HFFc6 (cell line): Measurements from ENCODE around the gene SHLD1. TPM values are rescaled to one million over a fixed set of nuclear protein-coding genes. Genes with fewer than 3 reads are reported as not detected.
"Not testable (repeated sequence)": the region's sequence is repeated elsewhere in the genome, so short reads cannot be mapped to it uniquely, and the experiment has no call there.

ENCODE experiments used
- DNase-seq: peaks from one replicate; pipeline ENCODE4 v3.0.0-alpha.2; 2018
- H3K27ac Mint-ChIP-seq: 2 replicates; pipeline ENCODE4 v1.8.0; 2020; ENCODE audit warnings: mild to moderate bottlenecking, mixed read lengths
- H3K27me3 Mint-ChIP-seq: 2 replicates; pipeline ENCODE4 v1.8.0; 2021; ENCODE audit warnings: mild to moderate bottlenecking, moderate library complexity, mixed read lengths; ENCODE audit not compliant: insufficient read depth
- H3K36me3 Mint-ChIP-seq: 2 replicates; pipeline ENCODE4 v1.8.0; 2021; ENCODE audit warnings: low read depth, mixed read lengths
- H3K4me1 Mint-ChIP-seq: 2 replicates; pipeline ENCODE4 v1.8.0; 2020; ENCODE audit warnings: low read depth, mixed read lengths
- H3K4me3 Mint-ChIP-seq: 2 replicates; pipeline ENCODE4 v1.8.0; 2020; ENCODE audit warnings: mild to moderate bottlenecking, moderate library complexity, mixed read lengths
- H3K9me3 Mint-ChIP-seq: 2 replicates; pipeline ENCODE4 v1.8.0; 2020; ENCODE audit warnings: mild to moderate bottlenecking, mixed read lengths
- total RNA-seq, 6 experiments: library from RNA; stranded (reverse); fragmentation: NEBNext Ultra II Directional; extraction: Animal tissue kit (Norgen Biotek cat#: 25700); gene quantifications; 2 replicates in 1 of 6; 3 replicates in 5 of 6; pipeline ENCODE4 v1.2.3, GENCODE V29; 2021
- TF ChIP-seq, protein P1 (sequence below): fragments of 200-600 bp; sonication (generic); IDR thresholded peaks from 2 replicates; pipeline ENCODE4 v1.5.0; 2021; ENCODE audit warnings: antibody characterized with exemption, mild to moderate bottlenecking

Gene SHLD1
- total RNA-seq, 6 experiments from 2014 or later: 3.5 to 4.4 (median 3.8) TPM

DNA sequence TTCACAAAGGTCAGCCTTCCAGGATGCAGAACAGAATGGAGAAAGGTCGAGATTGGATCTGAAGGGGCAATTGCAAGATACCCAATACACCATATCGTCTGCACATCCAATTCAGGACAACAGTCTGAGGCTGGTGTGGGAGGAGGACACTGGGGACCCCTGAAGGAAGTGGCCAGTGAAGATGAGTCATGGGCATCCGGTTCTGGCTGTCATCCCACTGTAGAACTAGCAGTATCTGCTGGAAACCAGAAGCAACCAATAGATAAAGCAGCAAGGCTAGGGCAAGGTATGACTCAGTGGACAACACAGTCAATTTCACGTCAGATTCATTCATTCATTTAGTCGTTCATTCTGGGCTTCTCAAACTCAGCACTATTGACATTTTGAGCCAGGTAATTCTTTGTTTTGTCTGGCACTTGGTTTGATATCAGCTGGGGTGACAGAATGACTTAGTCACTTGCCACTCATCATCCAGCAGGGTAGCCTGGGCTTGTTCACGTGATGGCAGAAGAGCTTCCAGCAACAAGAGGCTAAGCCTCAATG, 30.3 kb upstream of the SHLD1 start:
- no peak for DNase-seq
- TF ChIP-seq, protein P1, sequence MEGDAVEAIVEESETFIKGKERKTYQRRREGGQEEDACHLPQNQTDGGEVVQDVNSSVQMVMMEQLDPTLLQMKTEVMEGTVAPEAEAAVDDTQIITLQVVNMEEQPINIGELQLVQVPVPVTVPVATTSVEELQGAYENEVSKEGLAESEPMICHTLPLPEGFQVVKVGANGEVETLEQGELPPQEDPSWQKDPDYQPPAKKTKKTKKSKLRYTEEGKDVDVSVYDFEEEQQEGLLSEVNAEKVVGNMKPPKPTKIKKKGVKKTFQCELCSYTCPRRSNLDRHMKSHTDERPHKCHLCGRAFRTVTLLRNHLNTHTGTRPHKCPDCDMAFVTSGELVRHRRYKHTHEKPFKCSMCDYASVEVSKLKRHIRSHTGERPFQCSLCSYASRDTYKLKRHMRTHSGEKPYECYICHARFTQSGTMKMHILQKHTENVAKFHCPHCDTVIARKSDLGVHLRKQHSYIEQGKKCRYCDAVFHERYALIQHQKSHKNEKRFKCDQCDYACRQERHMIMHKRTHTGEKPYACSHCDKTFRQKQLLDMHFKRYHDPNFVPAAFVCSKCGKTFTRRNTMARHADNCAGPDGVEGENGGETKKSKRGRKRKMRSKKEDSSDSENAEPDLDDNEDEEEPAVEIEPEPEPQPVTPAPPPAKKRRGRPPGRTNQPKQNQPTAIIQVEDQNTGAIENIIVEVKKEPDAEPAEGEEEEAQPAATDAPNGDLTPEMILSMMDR: no peak
- no peaks in the 10 kb centered on the region; the same call in 1 of the 2 replicates for H3K9me3 Mint-ChIP-seq
- peaks cover 16% of the 10 kb centered on the region for H3K4me1 Mint-ChIP-seq
- H3K4me3 Mint-ChIP-seq: no peak overlapping the region
- H3K27me3 Mint-ChIP-seq: peaks cover 16% of the 10 kb centered on the region
- H3K36me3 Mint-ChIP-seq: no peaks in the 10 kb centered on the region
- no peak overlapping the region for H3K27ac Mint-ChIP-seq

DNA sequence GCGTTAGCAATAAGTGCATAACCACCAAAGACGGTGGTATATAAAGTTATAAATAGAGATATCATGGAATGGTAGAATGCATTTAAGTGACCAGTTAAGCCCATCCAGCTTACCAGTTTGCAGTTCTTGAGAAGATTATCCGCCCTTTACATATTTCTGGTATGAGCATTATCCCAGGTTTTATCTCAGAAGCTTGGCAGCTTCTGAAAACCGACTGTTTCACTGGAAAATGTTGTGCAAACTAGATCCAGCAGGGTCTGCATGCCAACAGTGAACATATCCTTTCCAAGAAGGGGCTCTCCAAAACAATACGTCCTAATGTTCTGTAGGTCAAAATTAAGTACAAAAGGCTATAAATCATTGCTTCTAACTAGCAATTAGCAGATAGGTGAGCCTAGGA, 29.5 kb upstream of the SHLD1 start:
- no peaks in the 10 kb centered on the region; the same call in 1 of the 2 replicates for H3K9me3 Mint-ChIP-seq
- H3K4me3 Mint-ChIP-seq: no peak overlapping the region
- no peak overlapping the region for H3K27ac Mint-ChIP-seq
- no peak for DNase-seq
- TF ChIP-seq, protein P1: no peak
- H3K27me3 Mint-ChIP-seq: peaks cover 16% of the 10 kb centered on the region
- H3K4me1 Mint-ChIP-seq: peaks cover 19% of the 10 kb centered on the region
- no peaks in the 10 kb centered on the region for H3K36me3 Mint-ChIP-seq

DNA sequence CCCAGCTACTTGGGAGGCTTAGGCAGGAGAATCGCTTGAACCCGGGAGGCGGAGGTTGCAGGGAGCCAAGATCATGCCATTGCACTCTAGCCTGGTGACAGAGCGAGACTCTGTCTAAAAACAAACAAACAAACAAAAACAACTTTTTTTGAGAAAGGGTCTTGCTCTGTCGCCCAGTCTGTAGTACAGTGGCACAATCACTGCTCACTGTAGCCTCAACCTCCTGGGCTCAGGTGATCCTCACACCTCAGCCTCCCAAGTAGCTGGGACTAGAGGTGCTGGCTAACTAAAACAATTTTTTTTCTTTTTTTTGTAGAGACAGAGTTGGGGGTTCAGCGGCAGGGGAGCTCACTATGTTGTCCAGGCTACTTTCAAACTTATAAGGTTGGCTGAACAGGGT, 28.8 kb upstream of the SHLD1 start:
- not testable (repeated sequence) for H3K27ac Mint-ChIP-seq, H3K9me3 Mint-ChIP-seq, H3K36me3 Mint-ChIP-seq, DNase-seq, H3K4me3 Mint-ChIP-seq
- peaks cover 13% of the 10 kb centered on the region for H3K27me3 Mint-ChIP-seq
- peaks cover 19% of the 10 kb centered on the region for H3K4me1 Mint-ChIP-seq

DNA sequence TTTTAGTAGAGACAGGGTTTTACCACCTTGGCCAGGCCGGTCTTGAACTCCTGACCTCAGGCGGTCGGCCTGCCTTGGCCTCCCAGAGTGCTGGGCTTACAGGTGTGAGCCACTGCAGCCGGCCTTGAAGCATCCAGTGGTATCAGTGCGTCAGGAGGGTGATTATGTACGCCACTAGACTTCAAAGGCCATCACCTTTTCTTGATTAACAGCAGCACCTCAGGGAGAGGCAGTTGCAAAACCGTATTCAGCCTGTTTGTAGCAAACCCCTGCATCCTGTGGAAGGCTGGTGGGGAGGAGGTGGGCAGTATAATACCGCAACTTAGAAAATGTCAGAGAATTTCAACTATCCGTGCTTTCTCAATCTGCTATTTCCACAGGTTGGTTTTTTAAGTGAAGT, 27.3 kb upstream of the SHLD1 start:
- Mint-ChIP-seq H3K4me1 (peaks cover 19% of the 10 kb centered on the region), H3K4me3 (no peak overlapping the region), H3K36me3 (peaks cover 6% of the 10 kb centered on the region), H3K27ac (no peak overlapping the region), H3K27me3 (peaks cover 18% of the 10 kb centered on the region), H3K9me3 (peaks cover 7% of the 10 kb centered on the region)
- TF ChIP-seq, protein P1: no peak
- DNase-seq: no peak

DNA sequence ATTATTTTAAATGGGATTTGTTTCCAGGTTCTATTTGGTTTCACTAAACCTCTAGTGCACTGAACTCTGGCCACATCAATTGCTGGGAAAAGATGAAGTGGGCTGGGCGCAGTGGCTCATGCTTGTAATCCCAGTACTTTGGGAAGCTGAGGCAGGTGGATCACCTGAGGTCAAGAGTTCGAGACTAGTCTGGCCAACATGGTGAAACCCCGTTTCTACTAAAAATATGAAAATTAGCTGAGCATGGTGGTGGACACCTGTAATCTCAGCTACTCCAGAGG, 25.1 kb upstream of the SHLD1 start:
- peaks cover 25% of the 10 kb centered on the region for H3K4me1 Mint-ChIP-seq
- not testable (repeated sequence) for H3K9me3 Mint-ChIP-seq, H3K27ac Mint-ChIP-seq, H3K36me3 Mint-ChIP-seq, DNase-seq, H3K4me3 Mint-ChIP-seq
- peaks cover 11% of the 10 kb centered on the region for H3K27me3 Mint-ChIP-seq

DNA sequence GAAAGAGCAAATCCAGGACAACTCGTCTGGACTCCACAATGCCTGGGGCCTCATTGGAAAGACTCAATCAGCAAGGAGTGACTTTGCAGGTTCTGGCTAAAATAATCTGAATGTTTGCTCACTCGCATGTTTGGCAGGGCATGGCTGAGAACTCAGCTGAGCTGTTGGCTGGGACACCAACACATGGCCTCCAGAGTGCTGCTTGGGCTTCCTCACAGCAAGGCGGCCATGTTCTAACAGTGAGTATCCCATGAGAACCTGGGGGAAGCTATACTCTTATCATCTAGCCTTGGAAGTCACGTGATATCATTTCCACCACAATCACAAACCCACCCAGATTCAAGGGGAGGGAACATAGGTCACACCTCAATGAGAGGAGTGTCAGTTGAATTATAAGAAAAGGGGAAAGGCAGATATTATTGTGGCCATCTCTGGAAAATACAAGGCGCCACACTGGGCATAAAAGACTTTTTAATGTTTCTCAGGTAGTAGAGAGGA, 23.1 kb upstream of the SHLD1 start:
- Mint-ChIP-seq H3K27me3 (peaks cover 18% of the 10 kb centered on the region), H3K4me1 (peaks cover 22% of the 10 kb centered on the region), H3K27ac (no peak overlapping the region)

More for the DNA sequence above, 23.1 kb upstream of the SHLD1 start:
- Mint-ChIP-seq H3K4me3 (no peak overlapping the region), H3K36me3 (peaks cover 6% of the 10 kb centered on the region), H3K9me3 (peaks cover 7% of the 10 kb centered on the region)
- DNase-seq: no peak
- TF ChIP-seq, protein P1: no peak
